ENCODE measurements around the gene CDC25B.

CDC25B gene

GRCh38 chr20:3764659-3765058, 31.5 kb upstream of the CDC25B start:
- DNase-seq (ENCODE audit: low read depth in 2 of 2) = no peak

GRCh38 chr20:3765171-3765882, 30.8 kb upstream of the CDC25B start:
- no peak for DNase-seq (ENCODE audit: low read depth in 2 of 2)

GRCh38 chr20:3766422-3767109, 29.5 kb upstream of the CDC25B start:
- DNase-seq (ENCODE audit: low read depth in 2 of 2) = no peak

GRCh38 chr20:3767110-3767426, 29.0 kb upstream of the CDC25B start:
- DNase-seq (ENCODE audit: low read depth in 2 of 2) = no peak

GRCh38 chr20:3767427-3768341, 28.4 kb upstream of the CDC25B start, which contains the start of gene ADISSP:
Gene ADISSP (minus strand): TSS chr20:3767753. CDS start chr20:3760100, 7,653 bp downstream.
- DNase-seq (ENCODE audit: low read depth in 2 of 2) = peak; percentile 97

GRCh38 chr20:3768342-3769130, 27.6 kb upstream of the CDC25B start:
- peak; percentile 65 to 68 for DNase-seq (ENCODE audit: low read depth in 2 of 2)

GRCh38 chr20:3771552-3772058, 24.5 kb upstream of the CDC25B start:
- DNase-seq (ENCODE audit: low read depth in 2 of 2) = no peak

GRCh38 chr20:3775457-3776108, 20.5 kb upstream of the CDC25B start:
- DNase-seq (ENCODE audit: low read depth in 2 of 2) = no peak

- no peak for DNase-seq (ENCODE audit: low read depth in 2 of 2)
These were observed 18.8 kb upstream of the CDC25B start for GRCh38 chr20:3777381-3777715.

- DNase-seq (ENCODE audit: low read depth in 2 of 2) = peak in 1 of 2 donors; percentile 40
These were observed 18.1 kb upstream of the CDC25B start for GRCh38 chr20:3777716-3778629.

- no peak for DNase-seq (ENCODE audit: low read depth in 2 of 2)
These were observed 17.1 kb upstream of the CDC25B start for GRCh38 chr20:3778976-3779375.

GRCh38 chr20:3781153-3781910, 14.8 kb upstream of the CDC25B start, which contains the start of gene SPEF1:
Gene SPEF1 (minus strand): TSS chr20:3781448. CDS start chr20:3781287, 161 bp downstream.
- DNase-seq (ENCODE audit: low read depth in 2 of 2) = peak in 1 of 2 donors; percentile 35

- DNase-seq (ENCODE audit: low read depth in 2 of 2) = no peak
These were observed 13.5 kb upstream of the CDC25B start for GRCh38 chr20:3782597-3782996.

- no peak for DNase-seq (ENCODE audit: low read depth in 2 of 2)
These were observed 13.0 kb upstream of the CDC25B start for GRCh38 chr20:3783068-3783489.

- no peak for DNase-seq (ENCODE audit: low read depth in 2 of 2)
These were observed 12.5 kb upstream of the CDC25B start for GRCh38 chr20:3783511-3784195.

GRCh38 chr20:3784216-3784853, 11.8 kb upstream of the CDC25B start:
- no peak for DNase-seq (ENCODE audit: low read depth in 2 of 2)

GRCh38 chr20:3784863-3785239, 11.3 kb upstream of the CDC25B start:
- no peak for DNase-seq (ENCODE audit: low read depth in 2 of 2)

Measured in stimulated activated CD4-positive, alpha-beta T cell treated with anti-CD3 and anti-CD28 coated beads, Interleukin-15, amount 100 ng/mL, for 48 hours (primary cell).